Peyer's patch (tissue), 4 donors: ENCODE measurements around the gene MT4. TPM values are rescaled to one million over a fixed set of nuclear protein-coding genes. Genes with fewer than 3 reads are reported as not detected.

Experiments used
- DNase-seq, 3 donors: peaks; one replicate each; pipeline ENCODE4 v3.0.0-alpha.2; 2017 to 2019
- H3K27ac ChIP-seq, 4 donors: fragments of 200-600 bp; sonication (generic); one replicate each; pipeline ENCODE4 v1.5.1; 2016 to 2019
- H3K27me3 ChIP-seq, 2 donors: fragments of 200-600 bp; sonication (generic); one replicate each; pipeline ENCODE4 v1.5.1; 2019
- H3K36me3 ChIP-seq, 3 donors: fragments of 200-600 bp; sonication (generic); one replicate each; pipeline ENCODE4 v1.5.1; 2016 to 2019
- H3K4me1 ChIP-seq, 4 donors: fragments of 200-600 bp; sonication (generic); one replicate each; pipeline ENCODE4 v1.5.1; 2016 to 2019
- H3K4me3 ChIP-seq, 4 donors: fragments of 200-600 bp; sonication (generic); 1 replicate in 3 of 4; 2 replicates in 1 of 4; pipeline ENCODE4 v1.5.1; 2016 to 2019; ENCODE audit warnings: mild to moderate bottlenecking in 1 of 4
- H3K9me3 ChIP-seq, 4 donors: fragments of 200-600 bp; sonication (generic); one replicate each; pipeline ENCODE4 v1.5.1; 2016 to 2019; ENCODE audit warnings: mild to moderate bottlenecking in 1 of 4
- POLR2A ChIP-seq, 2 donors: fragments of 450-650 bp; IDR thresholded peaks; one replicate each; pipeline ENCODE4 v1.5.1; 2017; ENCODE audit warnings: antibody characterized with exemption in 2 of 2, mild to moderate bottlenecking in 2 of 2, moderate library complexity in 2 of 2
- total RNA-seq, 4 donors: library from RNA; depleted of rRNA; stranded (reverse); fragments of >200 nt; gene quantifications; one replicate each; pipeline ENCODE4 v1.1.0, GENCODE V29; 2016
- TF ChIP-seq, protein P1 (sequence below), 6 experiments: fragments of 450-650 bp in 4 of 6; fragments of 200-600 bp in 2 of 6; sonication (generic) in 1 of 6; IDR thresholded peaks; one replicate each; pipeline ENCODE4 v1.5.1; 2017 to 2019; ENCODE audit warnings: antibody characterized with exemption in 6 of 6, mild to moderate bottlenecking in 3 of 6, moderate library complexity in 1 of 6

MT4 gene
- total RNA-seq, 4 donors from 2014 or later, result not detected

GRCh38 chr16:56609463-56609921 is 44.6 kb downstream of the MT4 start:
- Histone ChIP-seq H3K27ac (peak overlapping the region; percentile 75 to 93 (median 84)), H3K27me3 (no peaks in the 10 kb centered on the region), H3K4me3 (peak overlapping the region; percentile 40 to 66 (median 54)), H3K9me3 (no peaks in the 10 kb centered on the region), H3K4me1 (peaks cover 0 to 14% (median 7%) of the 10 kb centered on the region in 4 donors), H3K36me3 (no peaks in the 10 kb centered on the region)
- DNase-seq, result peak; percentile 55 to 92 (median 86)
- TF ChIP-seq, protein P1, sequence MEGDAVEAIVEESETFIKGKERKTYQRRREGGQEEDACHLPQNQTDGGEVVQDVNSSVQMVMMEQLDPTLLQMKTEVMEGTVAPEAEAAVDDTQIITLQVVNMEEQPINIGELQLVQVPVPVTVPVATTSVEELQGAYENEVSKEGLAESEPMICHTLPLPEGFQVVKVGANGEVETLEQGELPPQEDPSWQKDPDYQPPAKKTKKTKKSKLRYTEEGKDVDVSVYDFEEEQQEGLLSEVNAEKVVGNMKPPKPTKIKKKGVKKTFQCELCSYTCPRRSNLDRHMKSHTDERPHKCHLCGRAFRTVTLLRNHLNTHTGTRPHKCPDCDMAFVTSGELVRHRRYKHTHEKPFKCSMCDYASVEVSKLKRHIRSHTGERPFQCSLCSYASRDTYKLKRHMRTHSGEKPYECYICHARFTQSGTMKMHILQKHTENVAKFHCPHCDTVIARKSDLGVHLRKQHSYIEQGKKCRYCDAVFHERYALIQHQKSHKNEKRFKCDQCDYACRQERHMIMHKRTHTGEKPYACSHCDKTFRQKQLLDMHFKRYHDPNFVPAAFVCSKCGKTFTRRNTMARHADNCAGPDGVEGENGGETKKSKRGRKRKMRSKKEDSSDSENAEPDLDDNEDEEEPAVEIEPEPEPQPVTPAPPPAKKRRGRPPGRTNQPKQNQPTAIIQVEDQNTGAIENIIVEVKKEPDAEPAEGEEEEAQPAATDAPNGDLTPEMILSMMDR (IDR thresholded peaks at IDR 0.05), result no peak
- no peak for TF ChIP-seq POLR2A (IDR thresholded peaks at IDR 0.05)

DNA sequence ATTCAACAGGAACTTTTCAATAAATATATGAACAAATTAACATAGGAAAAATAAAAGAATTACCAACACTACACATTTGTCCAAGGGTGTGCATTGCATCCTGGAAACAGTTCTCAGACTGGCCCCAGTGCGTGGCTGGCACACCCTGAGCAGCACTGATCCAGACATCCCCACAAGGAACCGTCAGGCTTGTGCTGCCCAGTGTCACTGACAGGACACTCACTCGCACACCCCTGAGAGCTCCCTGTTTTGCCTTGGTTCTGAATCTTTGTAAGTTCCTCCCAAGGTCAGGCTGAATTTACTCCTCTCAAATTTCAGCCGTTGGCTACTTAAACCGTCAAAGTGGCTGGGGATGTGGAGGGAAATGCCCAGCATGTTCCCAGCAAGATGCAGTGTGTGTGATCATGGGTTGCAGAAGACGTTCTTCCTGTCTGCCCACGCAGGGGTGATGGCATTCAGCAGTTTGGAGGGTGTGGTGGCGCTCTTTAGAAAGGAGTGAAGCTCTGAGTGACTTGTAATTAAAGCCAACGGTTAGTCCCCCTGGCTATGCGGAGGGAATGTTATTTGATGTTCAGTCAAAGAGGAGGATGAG is 45.2 kb downstream of the MT4 start:
- Histone ChIP-seq H3K27me3 (no peaks in the 10 kb centered on the region), H3K4me1 (peaks cover 0 to 14% (median 7%) of the 10 kb centered on the region in 4 donors), H3K4me3 (peak overlapping the region; percentile 40 to 66 (median 54)), H3K9me3 (no peaks in the 10 kb centered on the region), H3K36me3 (no peaks in the 10 kb centered on the region), H3K27ac (peak overlapping the region; percentile 75 to 93 (median 84))
- TF ChIP-seq, protein P1 (IDR thresholded peaks at IDR 0.05), result no peak
- no peak for TF ChIP-seq POLR2A (IDR thresholded peaks at IDR 0.05)
- DNase-seq, result peak; percentile 58 to 79 (median 64)

DNA sequence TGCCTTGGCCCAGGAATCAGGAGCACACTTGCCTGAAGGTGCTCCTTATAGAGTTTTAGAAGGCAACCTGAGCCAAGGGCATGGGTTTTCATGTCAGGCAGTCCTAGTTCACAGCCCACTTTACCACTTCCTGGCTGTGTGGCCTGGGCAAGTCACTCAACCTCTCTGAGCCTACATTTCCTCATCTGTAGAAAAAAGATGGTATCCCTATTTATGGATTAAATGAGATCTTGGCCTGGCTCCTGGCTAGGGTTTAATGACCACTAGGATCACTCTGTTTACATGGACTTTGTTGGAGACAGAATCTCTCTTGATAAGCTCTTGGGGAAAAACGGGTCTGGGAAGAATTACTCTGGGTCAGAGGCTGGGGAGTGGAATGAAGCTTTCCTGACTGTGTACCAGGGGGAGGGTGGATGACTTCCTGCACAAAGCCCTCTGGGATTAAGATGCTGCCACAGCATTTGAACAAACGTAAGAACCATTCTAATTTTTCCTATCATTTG is 45.8 kb downstream of the MT4 start:
- Histone ChIP-seq H3K36me3 (no peaks in the 10 kb centered on the region), H3K4me1 (peaks cover 0 to 14% (median 7%) of the 10 kb centered on the region in 4 donors), H3K27me3 (no peaks in the 10 kb centered on the region), H3K4me3 (peak overlapping the region in 2 of 4 donors; percentile 58 to 66), H3K27ac (peak overlapping the region; percentile 75 to 93 (median 84)), H3K9me3 (no peaks in the 10 kb centered on the region)
- TF ChIP-seq POLR2A (IDR thresholded peaks at IDR 0.05), result no peak
- TF ChIP-seq, protein P1 (IDR thresholded peaks at IDR 0.05), result no peak
- no peak for DNase-seq

DNA sequence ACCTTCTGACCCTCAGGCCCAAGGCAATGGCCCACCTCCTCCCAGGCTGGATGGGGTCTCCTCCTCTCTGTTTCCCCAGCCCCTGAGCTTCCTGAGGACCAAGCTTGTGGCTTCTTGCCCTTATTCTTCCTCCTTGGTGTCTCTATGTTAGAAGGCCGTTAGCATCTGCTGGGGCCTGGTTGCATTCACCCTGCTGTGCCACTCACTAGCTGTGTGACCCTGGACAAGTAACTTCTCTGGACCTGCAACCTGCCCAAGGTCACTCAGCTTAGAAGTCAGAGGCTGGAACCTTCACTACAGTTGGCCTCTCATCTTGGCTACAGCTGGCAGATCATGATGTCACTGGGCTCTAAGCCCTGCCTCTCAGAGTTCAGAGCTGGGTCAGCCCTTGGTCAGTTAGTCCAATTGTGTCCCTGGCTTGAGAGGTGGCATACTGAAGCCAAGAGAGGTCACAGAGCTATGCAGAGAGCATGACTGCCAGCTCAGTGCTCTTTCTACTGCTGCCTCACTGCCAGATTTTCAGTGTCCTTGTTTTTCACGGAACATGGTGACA is 46.5 kb downstream of the MT4 start:
- no peaks in the 10 kb centered on the region for H3K9me3 ChIP-seq
- H3K27ac ChIP-seq, result peak overlapping the region; percentile 75 to 93 (median 84)
- no peak overlapping the region for H3K4me3 ChIP-seq
- TF ChIP-seq, protein P1 (IDR thresholded peaks at IDR 0.05), result no peak
- no peak for TF ChIP-seq POLR2A (IDR thresholded peaks at IDR 0.05)
- H3K36me3 ChIP-seq, result no peaks in the 10 kb centered on the region
- no peaks in the 10 kb centered on the region for H3K27me3 ChIP-seq
- H3K4me1 ChIP-seq, result peaks cover 0 to 14% (median 7%) of the 10 kb centered on the region in 4 donors
- peak in 2 of 3 donors; percentile 49 to 56 for DNase-seq

- Histone ChIP-seq H3K36me3 (no peaks in the 10 kb centered on the region), H3K27ac (no peak overlapping the region), H3K4me1 (peaks cover 0 to 28% (median 6%) of the 10 kb centered on the region in 4 donors), H3K27me3 (no peaks in the 10 kb centered on the region), H3K4me3 (no peak overlapping the region), H3K9me3 (no peaks in the 10 kb centered on the region)
- no peak for TF ChIP-seq POLR2A (IDR thresholded peaks at IDR 0.05)
- TF ChIP-seq, protein P1 (IDR thresholded peaks at IDR 0.05), result no peak
- DNase-seq, result no peak
Observed at GRCh38 chr16:56613706-56614105, 48.8 kb downstream of the MT4 start.
